ENCODE results near the gene ADORA1.

- TF ChIP-seq CTCF (CRISPR knock-in tag; IDR thresholded peaks at IDR 0.05) (no peak), POLR2A (IDR thresholded peaks at IDR 0.05; ENCODE audit: insufficient read depth in 1 of 2, low read depth in 2 of 2, low read length in 2 of 2) (no peak), TEAD2 (CRISPR knock-in tag; IDR thresholded peaks at IDR 0.05) (no peak), ATF6 (CRISPR knock-in tag; conservative IDR thresholded peaks at IDR 0.05) (no peak)
Measured at GRCh38 chr1:203082231-203082505, 45.4 kb upstream of the ADORA1 start.

Data from HepG2 (cell line).